ENCODE measurements around the gene TMEM131.
A peak's percentile ranks its signal among the peaks of the same experiment; 100 is the strongest.
"Not testable (repeated sequence)": the region's sequence is repeated elsewhere in the genome, so short reads cannot be mapped to it uniquely, and the experiment has no call there.

Gene TMEM131

DNA sequence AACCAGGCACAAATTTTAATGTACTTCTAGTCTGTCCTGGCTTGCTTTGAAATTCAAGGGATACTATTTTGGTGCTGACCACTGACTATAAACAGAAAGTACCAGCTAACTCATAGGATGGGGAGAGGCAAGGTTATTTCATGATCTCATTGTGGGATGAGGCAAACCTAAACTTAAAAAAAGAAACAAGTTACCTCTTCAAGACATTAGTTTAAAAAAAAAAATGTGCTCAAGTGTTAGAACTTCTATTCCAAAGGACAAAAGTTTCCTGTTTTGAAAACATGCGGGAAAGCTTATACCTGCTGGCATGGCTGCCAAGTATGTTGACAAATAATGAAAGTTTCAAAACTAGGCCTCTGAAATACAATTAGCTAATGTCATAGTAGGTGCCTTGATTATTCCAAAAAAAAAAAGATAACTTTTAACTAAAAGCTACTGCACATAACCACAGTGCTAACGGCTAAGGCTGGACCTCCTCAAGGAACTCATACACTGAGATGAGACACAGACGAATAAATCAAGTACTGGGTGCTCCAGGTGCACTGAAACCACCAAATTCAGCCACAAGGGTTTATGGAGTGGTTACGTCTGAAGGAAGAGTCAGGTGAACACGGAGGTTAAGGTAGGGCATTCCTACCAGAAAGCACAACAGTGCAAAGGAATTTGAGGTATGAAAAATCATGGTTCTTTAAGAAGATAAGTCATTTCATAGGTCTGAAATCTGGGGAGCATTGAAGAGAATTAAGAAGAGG, 38.1 kb downstream of the TMEM131 start:
- DNase-seq (ENCODE audit: low spot score) = no peak

- DNase-seq (ENCODE audit: low spot score) = not testable (repeated sequence)
These were observed 39.0 kb downstream of the TMEM131 start for GRCh38 chr2:97956753-97957152.

DNA sequence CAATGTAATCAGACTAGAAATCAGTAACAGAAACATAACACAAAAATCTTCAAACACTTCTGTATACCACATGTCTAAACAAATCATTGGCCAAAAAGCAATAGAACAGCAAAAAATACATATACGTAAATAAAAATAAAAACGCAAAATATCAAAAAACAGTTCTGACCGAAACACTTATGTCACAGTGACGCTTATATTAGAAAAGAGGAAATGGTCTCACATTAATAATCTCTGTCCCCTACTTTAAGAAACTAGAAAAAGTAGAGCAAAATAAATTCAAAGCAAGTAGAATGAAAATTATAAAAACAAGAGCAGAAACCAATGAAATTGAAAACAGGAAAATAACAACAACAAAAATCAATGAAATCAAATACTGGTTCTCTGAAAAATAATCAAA, 41.9 kb downstream of the TMEM131 start:
- DNase-seq (ENCODE audit: low spot score) = no peak

DNA sequence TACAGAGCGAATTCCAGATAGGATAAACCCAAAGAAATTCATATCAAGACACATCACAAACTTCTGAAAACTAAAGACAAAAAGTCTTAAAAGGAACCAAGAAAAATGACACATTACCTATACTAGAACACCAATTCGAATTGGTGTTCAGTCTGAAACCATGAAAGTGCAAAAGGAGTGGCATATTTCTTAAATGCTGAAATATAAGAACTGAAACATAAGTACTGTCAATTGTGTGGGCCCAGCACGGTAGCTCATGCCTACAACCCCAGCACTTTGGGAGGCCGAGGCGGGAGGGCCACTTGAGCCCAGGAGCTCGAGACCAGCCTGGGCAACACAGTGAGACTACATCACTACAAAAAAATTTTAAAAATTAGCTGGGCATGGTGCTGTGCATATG, 43.4 kb downstream of the TMEM131 start:
- DNase-seq (ENCODE audit: low spot score) = no peak

GRCh38 chr2:97951155-97951680, 44.5 kb downstream of the TMEM131 start:
- DNase-seq (ENCODE audit: low spot score) = no peak

DNA sequence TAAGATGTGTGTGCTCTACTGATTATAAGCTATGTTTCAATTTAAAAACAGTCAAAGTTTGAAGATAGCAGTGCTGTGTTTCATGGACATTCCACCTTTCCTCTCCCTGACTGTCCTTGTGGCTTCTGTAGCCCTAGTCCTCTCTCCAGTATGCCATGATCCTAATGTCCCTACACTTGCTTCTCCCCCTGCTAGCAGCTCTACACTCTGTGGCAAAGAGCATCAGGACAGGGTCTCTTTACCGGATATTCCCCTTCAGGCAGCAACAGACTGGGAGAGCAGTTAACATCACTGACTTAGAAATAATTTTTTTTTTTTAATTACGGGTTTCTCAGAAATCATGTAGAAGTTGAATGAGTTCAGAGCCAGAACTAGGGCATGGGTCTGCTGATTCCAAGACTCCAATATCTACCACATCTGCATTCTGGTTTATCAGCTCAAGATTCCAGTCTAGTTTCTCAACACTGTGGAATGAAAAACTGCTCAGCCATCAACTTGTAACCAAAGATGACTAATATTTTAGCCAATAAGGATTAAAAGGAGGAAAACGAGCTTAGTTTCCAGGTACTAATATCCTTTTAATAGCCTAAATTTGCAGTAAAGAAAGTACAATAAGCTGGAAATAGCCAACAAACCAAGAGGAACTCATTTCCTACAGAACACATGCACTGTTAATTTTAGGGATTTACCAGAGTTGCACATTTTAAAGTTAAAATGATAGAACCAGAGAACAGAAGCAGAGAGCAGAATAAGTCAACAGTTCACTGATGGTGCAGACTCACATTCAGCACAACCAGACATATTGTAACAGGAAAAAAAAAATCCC, 45.2 kb downstream of the TMEM131 start:
- no peak for DNase-seq (ENCODE audit: low spot score)

DNA sequence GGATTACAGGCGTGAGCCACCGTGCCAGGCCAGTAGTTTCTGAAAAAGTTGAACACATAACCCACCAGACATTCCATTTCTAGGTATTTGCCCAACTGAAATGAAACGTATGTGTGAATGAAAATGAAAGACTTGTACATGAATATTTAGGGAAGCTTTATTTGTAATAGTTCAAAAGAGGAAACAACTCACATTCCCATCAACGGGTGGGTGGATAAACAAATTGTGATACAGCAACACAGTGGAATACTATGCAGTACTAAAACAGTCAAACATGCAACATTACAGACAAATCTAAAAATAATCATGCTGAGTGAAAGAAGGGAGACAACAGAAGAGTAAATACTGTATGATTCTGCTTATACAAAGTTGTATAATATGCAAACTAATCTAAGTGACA, 46.8 kb downstream of the TMEM131 start:
- DNase-seq (ENCODE audit: low spot score) = no peak

GRCh38 chr2:97945791-97946190, 50.0 kb downstream of the TMEM131 start:
- no peak for DNase-seq (ENCODE audit: low spot score)

DNA sequence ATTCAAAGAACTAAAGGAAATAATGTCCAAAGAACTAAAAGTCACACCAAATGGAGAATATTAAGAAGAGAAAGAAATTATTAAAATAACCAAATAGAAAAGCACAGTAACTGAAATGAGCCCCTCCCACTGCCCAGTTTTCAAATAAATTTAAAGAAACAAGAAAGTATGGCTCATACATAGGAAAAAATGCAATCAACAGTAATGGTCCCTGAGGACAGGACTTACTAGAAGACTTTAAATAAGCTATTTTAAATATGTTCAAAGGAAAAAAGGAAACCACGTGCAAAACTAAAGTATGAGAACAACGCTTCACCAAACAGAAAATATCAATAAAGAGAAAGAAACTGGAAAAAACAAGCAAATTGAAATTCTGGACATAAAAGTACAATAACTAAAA, 58.9 kb downstream of the TMEM131 start:
- DNase-seq (ENCODE audit: low spot score) = no peak

DNA sequence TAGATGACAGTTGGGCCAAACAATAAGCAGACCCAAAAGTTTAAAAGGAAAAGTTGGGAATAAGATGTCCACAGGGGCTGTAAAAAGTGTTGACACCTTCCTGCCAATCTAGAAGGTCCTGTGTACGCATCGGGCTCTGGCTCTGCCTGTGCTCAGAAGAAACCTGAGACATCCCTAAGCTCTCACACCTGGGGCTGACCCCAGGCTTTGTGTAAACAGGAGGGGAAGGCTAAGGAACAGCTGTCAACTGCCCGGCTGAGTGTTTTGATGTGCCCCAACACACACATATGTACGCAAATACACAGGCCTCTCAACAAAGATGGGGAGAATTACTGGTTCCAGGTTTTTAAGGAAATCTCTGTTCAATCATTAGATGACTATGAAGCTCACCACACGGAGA, 59.5 kb downstream of the TMEM131 start:
- DNase-seq (ENCODE audit: low spot score) = no peak

GRCh38 chr2:97935719-97936161, 60.0 kb downstream of the TMEM131 start:
- DNase-seq (ENCODE audit: low spot score) = peak; percentile 29

DNA sequence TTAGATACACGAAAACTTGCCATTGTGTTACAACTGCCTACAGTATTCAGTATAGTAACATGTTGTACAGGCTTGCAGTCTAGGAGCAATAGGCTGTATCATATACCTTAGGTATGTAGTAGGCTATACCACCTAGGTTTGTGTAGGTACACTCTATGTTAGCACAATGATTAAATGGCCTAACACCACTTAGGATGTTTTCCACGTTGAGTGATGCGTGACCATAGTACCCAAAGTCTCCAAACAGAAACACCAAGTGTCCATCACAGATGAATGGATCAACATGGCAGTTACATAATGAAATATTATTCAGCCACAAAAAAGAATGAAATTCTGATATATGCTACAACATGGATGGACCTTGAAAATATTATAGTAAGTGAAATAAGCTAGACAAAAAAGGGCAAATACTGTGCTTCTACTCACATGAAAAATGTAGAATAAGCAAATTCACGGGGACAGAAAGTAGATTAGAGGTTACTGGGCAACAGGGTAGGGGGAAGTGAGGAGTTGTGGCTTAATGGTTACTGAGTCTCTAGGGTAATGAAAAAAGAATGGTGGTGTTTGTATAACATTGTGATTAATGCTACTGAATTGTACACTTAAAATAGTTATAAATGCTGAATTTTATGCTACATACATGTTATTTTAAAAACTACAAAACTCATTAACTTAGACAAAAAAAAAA, 62.6 kb downstream of the TMEM131 start:
- DNase-seq (ENCODE audit: low spot score) = no peak

- no peak for DNase-seq (ENCODE audit: low spot score)
These were observed 63.9 kb downstream of the TMEM131 start for GRCh38 chr2:97931858-97932225.

DNA sequence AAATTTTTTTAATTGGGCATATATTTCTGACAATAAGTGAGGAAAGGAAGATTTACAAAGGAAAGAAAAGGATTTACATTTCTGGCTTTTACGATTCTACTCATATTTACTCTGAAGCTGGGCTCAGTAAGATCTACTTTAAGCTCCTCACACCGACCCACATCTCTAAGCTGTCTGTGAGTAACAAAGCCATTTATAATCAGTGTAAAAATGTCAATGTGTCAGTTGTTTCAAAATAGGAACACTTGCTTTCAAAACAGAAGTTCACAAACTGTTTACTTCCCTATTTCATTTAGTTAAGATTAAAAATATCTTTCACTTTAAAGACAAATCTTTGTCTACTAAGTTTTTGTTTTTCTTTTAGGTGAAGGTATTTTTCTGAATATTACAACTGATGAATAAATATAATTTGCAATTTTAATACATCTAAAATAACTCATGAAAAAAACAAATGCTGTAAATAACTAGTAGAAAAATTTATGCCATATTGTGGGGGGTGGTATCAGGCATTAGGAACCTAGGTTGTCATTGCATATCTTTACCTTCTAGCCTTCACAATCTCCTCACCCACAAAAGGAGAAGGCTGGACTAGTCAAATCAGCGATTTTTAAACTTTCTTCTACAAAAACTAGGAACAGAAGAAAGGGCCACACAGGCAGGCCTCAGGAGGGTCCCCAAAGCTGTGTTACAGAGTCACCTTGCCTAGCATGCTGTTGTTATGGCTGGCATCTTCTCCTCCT, 64.5 kb downstream of the TMEM131 start:
- DNase-seq (ENCODE audit: low spot score) = no peak

- DNase-seq (ENCODE audit: low spot score) = peak; percentile 58
These were observed 67.2 kb downstream of the TMEM131 start for GRCh38 chr2:97928591-97928990.

- DNase-seq (ENCODE audit: low spot score) = no peak
These were observed 68.8 kb downstream of the TMEM131 start for GRCh38 chr2:97926946-97927345.

DNA sequence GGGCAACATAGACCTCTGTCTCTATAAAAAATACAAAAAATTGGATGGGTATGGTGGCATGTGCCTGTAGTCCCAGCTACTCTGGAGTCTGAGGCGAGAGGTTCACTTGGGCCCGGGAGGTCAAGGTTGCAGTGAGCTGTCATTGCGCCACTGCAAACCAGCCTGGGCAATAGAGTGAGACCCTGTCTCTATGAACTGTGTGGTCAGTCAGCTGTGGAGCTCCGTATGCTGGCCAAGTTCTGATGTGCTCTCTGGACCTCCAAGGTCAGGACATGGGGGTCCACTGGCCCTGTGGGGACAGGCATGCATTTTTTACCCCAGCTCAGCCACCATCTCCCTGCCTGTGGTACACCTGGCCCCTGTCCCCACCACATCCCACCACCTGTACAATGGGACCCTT, 71.6 kb downstream of the TMEM131 start:
- DNase-seq (ENCODE audit: low spot score) = no peak

- DNase-seq (ENCODE audit: low spot score) = peak; percentile 97
These were observed 75.9 kb downstream of the TMEM131 start for GRCh38 chr2:97919858-97920257.

DNA sequence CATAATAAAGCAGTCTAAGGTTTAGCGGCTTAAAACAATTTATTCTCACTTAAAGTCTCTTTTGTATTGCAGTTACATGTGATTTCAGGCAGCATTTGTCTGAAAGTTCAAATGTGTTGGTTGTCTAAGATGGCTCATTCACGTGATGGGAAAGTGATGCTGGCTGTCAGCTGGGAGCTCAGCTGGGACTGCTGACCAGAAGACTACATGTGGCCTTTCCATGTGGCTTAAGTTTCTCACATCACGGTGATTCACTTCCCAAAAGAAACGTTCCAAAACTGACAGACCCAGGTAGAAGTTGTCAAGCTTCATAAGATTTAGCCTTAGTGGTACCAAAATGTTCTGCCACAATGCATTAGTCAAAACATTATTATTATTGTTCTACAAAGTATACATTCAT, 76.9 kb downstream of the TMEM131 start:
- no peak for DNase-seq (ENCODE audit: low spot score)

DNA sequence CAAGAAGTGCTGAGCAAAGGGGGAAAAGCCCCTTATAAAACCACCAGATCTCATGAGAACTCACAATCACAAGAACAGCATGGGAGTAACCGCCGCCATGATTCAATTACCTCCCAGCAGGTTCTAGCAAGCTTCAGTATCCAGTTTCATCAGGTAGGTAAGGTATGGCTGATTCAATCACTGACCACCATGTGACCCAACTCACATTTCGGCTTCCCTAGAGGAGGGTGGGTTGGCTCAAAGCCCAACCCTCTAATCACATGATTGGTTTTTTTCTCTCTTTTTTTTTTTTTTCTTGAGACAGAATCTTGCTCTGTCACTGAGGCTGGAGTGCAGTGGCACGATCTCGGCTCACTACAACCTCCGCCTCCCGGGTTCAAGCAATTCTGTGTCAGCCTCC, 78.1 kb downstream of the TMEM131 start:
- not testable (repeated sequence) for DNase-seq (ENCODE audit: low spot score)

- no peak for DNase-seq (ENCODE audit: low spot score)
These were observed 81.0 kb downstream of the TMEM131 start for GRCh38 chr2:97914691-97915213.

DNA sequence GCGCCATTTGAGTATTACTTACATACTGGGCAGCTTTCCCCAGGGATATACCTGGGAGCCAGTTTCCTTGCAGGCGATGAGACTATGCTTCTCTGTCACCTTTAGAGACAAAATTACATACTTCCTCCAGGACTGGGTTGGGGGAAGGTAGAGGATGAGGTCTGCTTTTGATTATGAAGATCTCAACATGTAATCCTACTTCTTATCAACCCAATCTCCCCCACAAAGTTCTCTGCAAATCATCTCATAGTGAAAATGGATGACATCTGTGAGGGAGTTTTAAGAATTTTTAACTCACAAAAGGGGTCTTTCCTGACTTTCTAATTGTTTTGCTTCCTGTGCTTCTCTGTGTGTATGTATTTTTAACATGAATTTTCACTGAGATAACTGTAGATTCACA, 81.9 kb downstream of the TMEM131 start:
- no peak for DNase-seq (ENCODE audit: low spot score)

Data from cerebellar cortex (tissue), 1 donor.